ENCODE measurements around the gene C22orf39. TPM values are rescaled to one million over a fixed set of nuclear protein-coding genes. Genes with fewer than 3 reads are reported as not detected.

Gene C22orf39
- total RNA-seq, 1 experiment from 2014 or later, result 19.3 TPM

- peaks cover 30 to 79% (median 45%) of the 10 kb centered on the region in 3 experiments for H3K36me3 Mint-ChIP-seq (ENCODE audit: insufficient read depth in 1 of 3, low read depth in 3 of 3)
These were observed 10.4 kb upstream of the C22orf39 start for GRCh38 chr22:19457828-19458428.

More at GRCh38 chr22:19457828-19458428, 10.4 kb upstream of the C22orf39 start:
- no peak overlapping the region for H2BK20ac ChIP-seq (ENCODE audit: low read depth, low read length, poor library complexity, severe bottlenecking)
- H3K14ac ChIP-seq (ENCODE audit: insufficient read depth, low read length), result no peak overlapping the region; the same call in 1 of the 2 replicates
- no CpG with 5 or more reads among the region's 8 CpGs for WGBS (ENCODE audit: extremely low coverage, insufficient read length, low lambda C conversion rate)
- no peaks in the 10 kb centered on the region for H3K23me2 ChIP-seq (ENCODE audit: insufficient read length, low read depth, low read length, poor library complexity, severe bottlenecking)
- no peak overlapping the region for H2AK5ac ChIP-seq (ENCODE audit: insufficient read length, low read length)
- no peak overlapping the region for H3K18ac ChIP-seq (ENCODE audit: insufficient read length, low read depth, low read length)
- no peak overlapping the region for H2AFZ ChIP-seq (ENCODE audit: low read length)
- H3K23ac ChIP-seq (ENCODE audit: insufficient read length, low read depth, low read length), result no peak overlapping the region
- H3K79me2 ChIP-seq (ENCODE audit: insufficient read depth, low read length), result no peaks in the 10 kb centered on the region
- H3K27me3 ChIP-seq (ENCODE audit: insufficient read depth, low read length), result no peaks in the 10 kb centered on the region
- H2BK12ac ChIP-seq (ENCODE audit: insufficient read length, low read depth, low read length), result no peak overlapping the region
- no peak overlapping the region for H3K9ac ChIP-seq (ENCODE audit: extremely low read depth, insufficient read length, low read length)
- no peaks in the 10 kb centered on the region for H3K4me1 ChIP-seq (ENCODE audit: insufficient read depth, low read length)
- no peak overlapping the region for H3K4ac ChIP-seq (ENCODE audit: low read depth, low read length)
- no peak for DNase-seq
- H3K79me1 ChIP-seq (ENCODE audit: insufficient read depth, low read depth, low read length, poor library complexity, severe bottlenecking), result no peaks in the 10 kb centered on the region
- H3K4me1 Mint-ChIP-seq, result peaks cover 2 to 12% of the 10 kb centered on the region in 2 experiments; a peak in 2 of 4 replicates
- no peaks in the 10 kb centered on the region; the same call in 1 of the 2 replicates for H3K27me3 Mint-ChIP-seq (ENCODE audit: low read depth)
- H3K9me3 ChIP-seq (ENCODE audit: control insufficient read depth, low read depth, low read length), result no peaks in the 10 kb centered on the region
- H2BK15ac ChIP-seq (ENCODE audit: low read depth, low read length), result no peak overlapping the region
- no peak overlapping the region for H3K56ac ChIP-seq (ENCODE audit: insufficient read length, low read depth, low read length)
- no peak overlapping the region for H3T11ph ChIP-seq (ENCODE audit: low read length)
- no peak overlapping the region for H2BK120ac ChIP-seq (ENCODE audit: low read depth, low read length, poor library complexity, severe bottlenecking)
- H3K27ac ChIP-seq (ENCODE audit: insufficient read length, low read depth, low read length), result no peak overlapping the region
- H2BK5ac ChIP-seq (ENCODE audit: insufficient read length, low read length), result no peak overlapping the region
- H4K20me1 ChIP-seq (ENCODE audit: control insufficient read depth, insufficient read depth, insufficient read length), result no peaks in the 10 kb centered on the region
- H3K9me3 Mint-ChIP-seq, result no peaks in the 10 kb centered on the region
- H4K8ac ChIP-seq (replicated peaks; ENCODE audit: insufficient read length, low read depth, low read length), result no peak overlapping the region
- H3K4me2 ChIP-seq (ENCODE audit: insufficient read depth, insufficient read length, low read length), result no peak overlapping the region
- H4K91ac ChIP-seq (ENCODE audit: insufficient read length, low read depth, low read length), result no peak overlapping the region
- TF ChIP-seq, protein P1, sequence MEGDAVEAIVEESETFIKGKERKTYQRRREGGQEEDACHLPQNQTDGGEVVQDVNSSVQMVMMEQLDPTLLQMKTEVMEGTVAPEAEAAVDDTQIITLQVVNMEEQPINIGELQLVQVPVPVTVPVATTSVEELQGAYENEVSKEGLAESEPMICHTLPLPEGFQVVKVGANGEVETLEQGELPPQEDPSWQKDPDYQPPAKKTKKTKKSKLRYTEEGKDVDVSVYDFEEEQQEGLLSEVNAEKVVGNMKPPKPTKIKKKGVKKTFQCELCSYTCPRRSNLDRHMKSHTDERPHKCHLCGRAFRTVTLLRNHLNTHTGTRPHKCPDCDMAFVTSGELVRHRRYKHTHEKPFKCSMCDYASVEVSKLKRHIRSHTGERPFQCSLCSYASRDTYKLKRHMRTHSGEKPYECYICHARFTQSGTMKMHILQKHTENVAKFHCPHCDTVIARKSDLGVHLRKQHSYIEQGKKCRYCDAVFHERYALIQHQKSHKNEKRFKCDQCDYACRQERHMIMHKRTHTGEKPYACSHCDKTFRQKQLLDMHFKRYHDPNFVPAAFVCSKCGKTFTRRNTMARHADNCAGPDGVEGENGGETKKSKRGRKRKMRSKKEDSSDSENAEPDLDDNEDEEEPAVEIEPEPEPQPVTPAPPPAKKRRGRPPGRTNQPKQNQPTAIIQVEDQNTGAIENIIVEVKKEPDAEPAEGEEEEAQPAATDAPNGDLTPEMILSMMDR (conservative IDR thresholded peaks at IDR 0.05), result no peak
- no peak overlapping the region for H4K5ac ChIP-seq (ENCODE audit: insufficient read length, low read depth, low read length)
- H3K27ac Mint-ChIP-seq, result no peak overlapping the region; a peak in 1 of 7 replicates
- no peak overlapping the region for H3K4me3 Mint-ChIP-seq

Measured in H9 (cell line).